Measurements from ENCODE around the gene SPATA9. TPM values are rescaled to one million over a fixed set of nuclear protein-coding genes. Genes with fewer than 3 reads are reported as not detected.

Gene SPATA9
- total RNA-seq, 1 experiment from 2014 or later, result not detected

DNA sequence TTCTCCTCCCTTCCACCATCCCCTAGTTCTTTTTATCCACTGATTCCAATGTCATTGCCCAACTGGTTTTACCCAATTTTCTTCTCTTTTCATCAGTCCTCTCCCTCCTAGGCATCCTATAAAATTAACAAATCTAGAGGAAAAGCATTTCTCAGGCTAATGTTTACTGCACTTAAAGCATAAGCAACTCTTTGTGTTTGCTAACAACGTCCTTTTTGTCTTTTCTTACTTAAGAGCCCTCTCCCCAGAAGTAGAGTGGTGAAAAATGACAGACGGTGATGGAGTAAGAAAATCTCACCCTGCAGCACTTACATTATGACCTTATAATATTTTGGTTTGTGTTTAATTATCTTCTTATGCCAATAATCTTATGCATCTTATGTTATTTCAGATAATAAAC lies 1.6 kb upstream of the SPATA9 start:
- Histone ChIP-seq H4K5ac (ENCODE audit: insufficient read length, low read depth, low read length) (no peak overlapping the region), H3K9ac (ENCODE audit: extremely low read depth, insufficient read length, low read length) (no peak overlapping the region), H4K91ac (ENCODE audit: insufficient read length, low read depth, low read length) (no peak overlapping the region), H2BK12ac (ENCODE audit: insufficient read length, low read depth, low read length) (no peak overlapping the region), H3K4me2 (ENCODE audit: insufficient read depth, insufficient read length, low read length) (no peak overlapping the region), H3K23me2 (ENCODE audit: insufficient read length, low read depth, low read length, poor library complexity, severe bottlenecking) (no peaks in the 10 kb centered on the region), H2AK5ac (ENCODE audit: insufficient read length, low read length) (no peak overlapping the region), H2BK20ac (ENCODE audit: low read depth, low read length, poor library complexity, severe bottlenecking) (no peak overlapping the region), H2BK15ac (ENCODE audit: low read depth, low read length) (no peak overlapping the region), H3K27me3 (ENCODE audit: insufficient read depth, low read length) (no peaks in the 10 kb centered on the region), H3K79me1 (ENCODE audit: insufficient read depth, low read depth, low read length, poor library complexity, severe bottlenecking) (no peaks in the 10 kb centered on the region), H3K9me3 (ENCODE audit: control insufficient read depth, low read depth, low read length) (no peaks in the 10 kb centered on the region), H3K4ac (ENCODE audit: low read depth, low read length) (no peak overlapping the region), H4K20me1 (ENCODE audit: control insufficient read depth, insufficient read depth, insufficient read length) (no peaks in the 10 kb centered on the region), H3K56ac (ENCODE audit: insufficient read length, low read depth, low read length) (no peak overlapping the region), H2AFZ (ENCODE audit: low read length) (no peak overlapping the region), H3K79me2 (ENCODE audit: insufficient read depth, low read length) (no peaks in the 10 kb centered on the region), H2BK5ac (ENCODE audit: insufficient read length, low read length) (no peak overlapping the region), H3T11ph (ENCODE audit: low read length) (no peak overlapping the region), H3K23ac (ENCODE audit: insufficient read length, low read depth, low read length) (no peak overlapping the region), H3K4me1 (ENCODE audit: insufficient read depth, low read length) (no peaks in the 10 kb centered on the region), H3K18ac (ENCODE audit: insufficient read length, low read depth, low read length) (no peak overlapping the region), H3K27ac (ENCODE audit: insufficient read length, low read depth, low read length) (no peak overlapping the region), H2BK120ac (ENCODE audit: low read depth, low read length, poor library complexity, severe bottlenecking) (no peak overlapping the region), H3K14ac (ENCODE audit: insufficient read depth, low read length) (no peak overlapping the region), H4K8ac (replicated peaks; ENCODE audit: insufficient read length, low read depth, low read length) (no peak overlapping the region)
- H3K4me3 Mint-ChIP-seq, result no peak overlapping the region
- WGBS (ENCODE audit: extremely low coverage, insufficient read length, low lambda C conversion rate), result no CpG with 5 or more reads among the region's 2 CpGs
- H3K27ac Mint-ChIP-seq, result no peak overlapping the region
- DNase-seq, result no peak
- H3K27me3 Mint-ChIP-seq (ENCODE audit: low read depth), result no peaks in the 10 kb centered on the region; the same call in 1 of the 2 replicates
- peaks cover 17 to 19% of the 10 kb centered on the region in 2 experiments for H3K4me1 Mint-ChIP-seq
- TF ChIP-seq, protein P1, sequence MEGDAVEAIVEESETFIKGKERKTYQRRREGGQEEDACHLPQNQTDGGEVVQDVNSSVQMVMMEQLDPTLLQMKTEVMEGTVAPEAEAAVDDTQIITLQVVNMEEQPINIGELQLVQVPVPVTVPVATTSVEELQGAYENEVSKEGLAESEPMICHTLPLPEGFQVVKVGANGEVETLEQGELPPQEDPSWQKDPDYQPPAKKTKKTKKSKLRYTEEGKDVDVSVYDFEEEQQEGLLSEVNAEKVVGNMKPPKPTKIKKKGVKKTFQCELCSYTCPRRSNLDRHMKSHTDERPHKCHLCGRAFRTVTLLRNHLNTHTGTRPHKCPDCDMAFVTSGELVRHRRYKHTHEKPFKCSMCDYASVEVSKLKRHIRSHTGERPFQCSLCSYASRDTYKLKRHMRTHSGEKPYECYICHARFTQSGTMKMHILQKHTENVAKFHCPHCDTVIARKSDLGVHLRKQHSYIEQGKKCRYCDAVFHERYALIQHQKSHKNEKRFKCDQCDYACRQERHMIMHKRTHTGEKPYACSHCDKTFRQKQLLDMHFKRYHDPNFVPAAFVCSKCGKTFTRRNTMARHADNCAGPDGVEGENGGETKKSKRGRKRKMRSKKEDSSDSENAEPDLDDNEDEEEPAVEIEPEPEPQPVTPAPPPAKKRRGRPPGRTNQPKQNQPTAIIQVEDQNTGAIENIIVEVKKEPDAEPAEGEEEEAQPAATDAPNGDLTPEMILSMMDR (conservative IDR thresholded peaks at IDR 0.05), result no peak
- H3K9me3 Mint-ChIP-seq, result no peaks in the 10 kb centered on the region
- H3K36me3 Mint-ChIP-seq (ENCODE audit: insufficient read depth in 1 of 3, low read depth in 3 of 3), result no peaks in the 10 kb centered on the region; a peak in 1 of 7 replicates

Data from H9 (cell line).